Central memory CD4-positive, alpha-beta T cell (primary cell): ENCODE measurements around the gene DHRSX.

Experiments used
- DNase-seq: peaks from one replicate; pipeline ENCODE4 v3.0.0; 2022

The DHRSX gene

DNA sequence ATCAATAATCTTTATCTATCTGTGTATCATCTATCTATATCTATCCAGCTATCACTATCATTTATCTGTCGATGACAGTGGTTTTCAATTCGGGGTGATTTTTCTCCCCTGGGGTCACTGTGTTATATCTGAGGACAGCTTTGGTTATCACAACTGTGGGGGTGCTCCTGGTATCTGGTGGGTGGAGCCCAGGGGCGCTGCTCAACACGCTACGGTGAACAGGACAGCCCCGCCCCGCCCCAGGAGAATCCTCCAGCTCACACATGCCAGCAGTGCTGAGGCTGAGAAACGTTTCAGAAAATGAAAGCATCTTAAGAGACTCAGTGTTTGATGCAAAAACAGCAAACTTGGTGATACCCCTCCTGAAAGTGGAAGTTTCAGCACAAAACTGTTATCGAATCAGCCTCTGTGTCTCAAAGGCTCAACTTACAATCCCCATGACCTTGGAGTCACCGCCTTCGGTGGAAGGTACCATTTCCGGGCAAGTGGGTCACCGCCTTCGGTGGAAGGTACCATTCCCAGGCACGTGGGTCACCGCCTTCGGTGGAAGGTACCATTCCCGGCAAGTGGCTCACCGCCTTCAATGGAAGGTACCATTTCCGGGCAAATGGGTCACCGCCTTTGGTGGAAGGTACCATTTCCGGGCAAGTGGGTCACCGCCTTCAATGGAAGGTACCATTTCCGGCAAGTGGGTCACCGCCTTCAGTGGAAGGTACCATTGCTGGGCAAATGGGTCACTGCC lies 315.3 kb downstream of the DHRSX start:
- DNase-seq = no peak

DNA sequence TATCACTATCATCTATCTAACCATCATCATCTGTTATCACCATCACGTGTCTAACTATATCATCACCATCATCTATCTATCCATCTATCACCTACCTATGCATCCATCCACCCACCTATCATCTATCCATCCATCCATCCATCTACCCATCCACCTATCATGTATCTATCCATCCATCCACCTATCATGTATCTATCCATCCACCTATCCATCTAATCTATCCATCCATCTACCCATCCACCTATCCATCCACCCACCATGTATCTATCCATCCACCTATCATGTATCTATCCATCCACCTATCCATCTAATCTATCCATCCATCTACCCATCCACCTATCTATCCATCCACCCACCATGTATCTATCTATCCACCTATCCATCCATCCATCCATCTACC lies 316.7 kb downstream of the DHRSX start:
- DNase-seq = no peak

DNA sequence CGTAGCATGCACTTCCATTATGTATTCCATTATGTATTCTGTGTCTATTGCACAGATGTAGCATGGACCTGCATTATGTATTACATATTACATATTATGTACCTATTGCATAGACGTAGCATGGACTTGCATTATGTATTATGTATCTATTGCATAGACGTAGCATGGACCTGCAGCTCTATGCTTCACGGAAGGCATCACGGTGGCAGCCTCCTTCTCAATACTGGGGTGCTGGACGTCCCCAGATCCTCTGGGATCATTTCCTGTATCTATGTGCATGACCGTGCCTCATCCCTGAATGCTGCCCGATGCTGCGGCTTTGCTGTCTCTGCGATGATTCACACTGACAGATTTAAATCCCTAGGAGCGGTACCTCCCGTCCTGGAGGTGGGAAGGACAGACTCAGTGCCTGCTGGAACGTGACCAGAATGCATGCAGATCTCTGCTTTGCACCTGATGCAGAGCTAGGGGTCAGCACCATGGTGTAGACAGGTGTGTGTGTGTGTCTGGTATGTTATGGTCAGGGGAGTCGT lies 317.5 kb downstream of the DHRSX start:
- DNase-seq = no peak

DNA sequence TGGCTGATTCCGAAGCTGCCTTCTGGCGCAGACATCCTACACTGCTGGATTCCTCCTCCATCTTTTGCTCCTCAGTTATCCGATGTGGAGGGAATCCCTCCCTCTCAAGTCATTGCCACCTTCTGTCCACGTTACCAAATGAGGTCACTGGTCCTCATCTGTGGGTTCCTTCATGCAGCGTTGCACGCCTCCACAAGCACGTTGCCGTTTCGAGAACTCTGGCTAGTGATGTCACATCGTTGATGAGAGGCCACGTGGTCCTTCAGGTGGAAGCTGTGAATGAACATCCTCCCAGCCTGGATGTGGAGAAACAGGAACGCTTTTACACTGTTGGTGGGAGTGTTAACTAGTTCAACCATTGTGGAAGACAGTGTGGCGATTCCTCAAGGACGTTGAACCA lies 323.2 kb downstream of the DHRSX start:
- DNase-seq = no peak

DNA sequence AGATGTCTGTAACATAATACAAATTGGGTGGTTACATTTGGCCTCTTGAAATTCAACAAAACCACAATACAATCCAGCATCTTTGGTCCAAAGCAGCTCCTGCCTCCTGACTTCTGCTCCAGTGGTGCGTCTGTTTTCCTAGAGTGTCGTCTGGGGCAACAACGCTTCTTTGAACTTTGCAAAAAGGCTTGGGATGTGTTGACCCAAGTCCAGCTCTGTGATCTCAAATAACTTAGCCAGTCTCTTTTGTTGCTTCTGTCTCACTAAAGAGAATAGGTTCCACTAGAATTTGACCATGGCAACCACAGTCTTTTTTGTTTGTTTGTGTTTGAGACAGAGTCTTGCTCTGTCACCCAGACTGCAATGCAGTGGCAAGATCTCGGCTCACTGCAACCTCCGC lies 324.0 kb downstream of the DHRSX start:
- no peak for DNase-seq

DNA sequence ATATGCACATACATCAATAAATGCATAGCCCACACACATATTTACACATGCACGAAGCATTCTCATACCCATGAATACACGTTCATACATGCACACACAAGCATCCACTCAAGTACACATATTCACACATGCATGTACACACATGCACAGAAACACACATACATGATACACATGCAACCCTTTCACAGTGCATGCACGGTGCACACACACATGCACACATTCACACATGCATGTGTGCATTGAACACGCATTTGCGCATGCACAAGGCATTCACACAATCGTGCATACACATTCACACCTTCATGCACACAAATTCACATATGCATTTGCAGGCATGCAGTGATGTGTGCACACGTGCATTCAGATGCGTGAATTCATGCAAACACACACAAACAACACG lies 324.5 kb downstream of the DHRSX start:
- no peak for DNase-seq

DNA sequence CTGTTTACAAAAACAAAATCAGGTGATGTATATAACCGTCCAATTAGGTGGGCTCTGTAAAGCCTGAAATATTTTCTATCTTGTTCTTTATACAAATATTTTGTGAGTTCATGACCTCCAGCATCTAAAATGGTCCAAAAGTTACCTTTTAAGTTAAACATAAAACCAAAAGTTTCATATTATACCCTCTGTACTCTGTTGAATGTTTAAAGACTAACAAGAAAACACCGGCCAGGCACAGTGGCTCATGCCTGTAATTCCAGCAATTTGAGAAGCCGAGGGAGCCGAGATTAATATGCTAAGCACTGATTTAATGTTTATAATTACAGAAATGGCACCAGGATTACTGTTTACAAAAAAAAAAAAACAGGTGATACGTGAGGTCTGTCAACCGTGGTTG lies 328.4 kb downstream of the DHRSX start:
- no peak for DNase-seq
